ENCODE data around the gene PLEKHA8. TPM values are rescaled to one million over a fixed set of nuclear protein-coding genes. Genes with fewer than 3 reads are reported as not detected.

PLEKHA8 gene
- total RNA-seq, 1 experiment from 2014 or later = 38.1 TPM

GRCh38 chr7:30076411-30076810 is 48.2 kb downstream of the PLEKHA8 start (continued):
- no peak for TF ChIP-seq PREB (CRISPR knock-in tag; IDR thresholded peaks at IDR 0.05; ENCODE audit: borderline replicate concordance)

GRCh38 chr7:30078280-30078679 is 50.1 kb downstream of the PLEKHA8 start:
- Mint-ChIP-seq H3K27ac (no peak overlapping the region), H3K36me3 (peaks cover 18% of the 10 kb centered on the region), H3K27me3 (ENCODE audit: low read depth) (no peaks in the 10 kb centered on the region), H3K4me1 (peaks cover 20% of the 10 kb centered on the region), H3K9me3 (no peaks in the 10 kb centered on the region), H3K4me3 (no peak overlapping the region)
- DNase-seq (ENCODE audit: low spot score) (no peak), ATAC-seq (no peak)
- POLR2A ChIA-PET = no interaction called here
- TF ChIP-seq FOXK1 (CRISPR knock-in tag; IDR thresholded peaks at IDR 0.05) = no peak
- TF ChIP-seq MAX (CRISPR knock-in tag; IDR thresholded peaks at IDR 0.05) = no peak
- no peak for TF ChIP-seq ZNF396 (CRISPR knock-in tag; IDR thresholded peaks at IDR 0.05; ENCODE audit: borderline replicate concordance)
- no peak for TF ChIP-seq ZMAT4 (CRISPR knock-in tag; IDR thresholded peaks at IDR 0.05)
- TF ChIP-seq JUN (CRISPR knock-in tag; IDR thresholded peaks at IDR 0.05) = no peak
- no peak for TF ChIP-seq SMAD3 (CRISPR knock-in tag; IDR thresholded peaks at IDR 0.05; ENCODE audit: borderline replicate concordance)
- no peak for TF ChIP-seq CREB1 (CRISPR knock-in tag; IDR thresholded peaks at IDR 0.05)
- TF ChIP-seq ZNF416 (CRISPR knock-in tag; IDR thresholded peaks at IDR 0.05) = no peak
- TF ChIP-seq RELA (CRISPR knock-in tag; IDR thresholded peaks at IDR 0.05; ENCODE audit: borderline replicate concordance) = no peak
- CTCF ChIA-PET = no interaction called here

- Mint-ChIP-seq H3K27me3 (ENCODE audit: low read depth) (no peaks in the 10 kb centered on the region), H3K27ac (no peak overlapping the region), H3K4me3 (no peak overlapping the region), H3K4me1 (peaks cover 20% of the 10 kb centered on the region), H3K36me3 (peaks cover 18% of the 10 kb centered on the region), H3K9me3 (no peaks in the 10 kb centered on the region)
- ATAC-seq (no peak), DNase-seq (ENCODE audit: low spot score) (no peak)
- TF ChIP-seq ZNF138 (CRISPR knock-in tag; conservative IDR thresholded peaks at IDR 0.05) (no peak), ZNF121 (CRISPR knock-in tag; IDR thresholded peaks at IDR 0.05) (no peak)
- CTCF ChIA-PET = no interaction called here
- POLR2A ChIA-PET = no interaction called here
These were observed 51.7 kb downstream of the PLEKHA8 start for GRCh38 chr7:30079880-30080279.

GRCh38 chr7:30080818-30081217 is 52.6 kb downstream of the PLEKHA8 start:
- CTCF ChIA-PET = interaction anchor here (1.0 kb wide), 1 partner anchor 159 kb away, joined by 3 read pairs; no protein-coding TSS in a partner anchor
- Mint-ChIP-seq H3K4me3 (no peak overlapping the region), H3K36me3 (peaks cover 18% of the 10 kb centered on the region), H3K27ac (no peak overlapping the region), H3K27me3 (ENCODE audit: low read depth) (no peaks in the 10 kb centered on the region), H3K4me1 (peaks cover 20% of the 10 kb centered on the region), H3K9me3 (no peaks in the 10 kb centered on the region)
- POLR2A ChIA-PET = no interaction called here
- DNase-seq (ENCODE audit: low spot score) (no peak), ATAC-seq (peak; percentile 72)
- TF ChIP-seq JAZF1 (CRISPR knock-in tag; IDR thresholded peaks at IDR 0.05) (no peak), GABPB1 (CRISPR knock-in tag; IDR thresholded peaks at IDR 0.05) (no peak), ZNF138 (CRISPR knock-in tag; conservative IDR thresholded peaks at IDR 0.05) (no peak), NFATC4 (CRISPR knock-in tag; IDR thresholded peaks at IDR 0.05) (no peak), TCF7 (CRISPR knock-in tag; IDR thresholded peaks at IDR 0.05; ENCODE audit: low read depth) (no peak), ERG (CRISPR knock-in tag; IDR thresholded peaks at IDR 0.05) (no peak), HMGA2 (CRISPR knock-in tag; IDR thresholded peaks at IDR 0.05) (no peak), ZNF671 (CRISPR knock-in tag; IDR thresholded peaks at IDR 0.05) (no peak), NR2C2 (CRISPR knock-in tag; IDR thresholded peaks at IDR 0.05) (no peak), CREB1 (CRISPR knock-in tag; IDR thresholded peaks at IDR 0.05) (no peak), PREB (CRISPR knock-in tag; IDR thresholded peaks at IDR 0.05; ENCODE audit: borderline replicate concordance) (no peak), ATF6 (CRISPR knock-in tag; IDR thresholded peaks at IDR 0.05) (no peak)
